Measurements from ENCODE around the gene ASAP2.

DNA sequence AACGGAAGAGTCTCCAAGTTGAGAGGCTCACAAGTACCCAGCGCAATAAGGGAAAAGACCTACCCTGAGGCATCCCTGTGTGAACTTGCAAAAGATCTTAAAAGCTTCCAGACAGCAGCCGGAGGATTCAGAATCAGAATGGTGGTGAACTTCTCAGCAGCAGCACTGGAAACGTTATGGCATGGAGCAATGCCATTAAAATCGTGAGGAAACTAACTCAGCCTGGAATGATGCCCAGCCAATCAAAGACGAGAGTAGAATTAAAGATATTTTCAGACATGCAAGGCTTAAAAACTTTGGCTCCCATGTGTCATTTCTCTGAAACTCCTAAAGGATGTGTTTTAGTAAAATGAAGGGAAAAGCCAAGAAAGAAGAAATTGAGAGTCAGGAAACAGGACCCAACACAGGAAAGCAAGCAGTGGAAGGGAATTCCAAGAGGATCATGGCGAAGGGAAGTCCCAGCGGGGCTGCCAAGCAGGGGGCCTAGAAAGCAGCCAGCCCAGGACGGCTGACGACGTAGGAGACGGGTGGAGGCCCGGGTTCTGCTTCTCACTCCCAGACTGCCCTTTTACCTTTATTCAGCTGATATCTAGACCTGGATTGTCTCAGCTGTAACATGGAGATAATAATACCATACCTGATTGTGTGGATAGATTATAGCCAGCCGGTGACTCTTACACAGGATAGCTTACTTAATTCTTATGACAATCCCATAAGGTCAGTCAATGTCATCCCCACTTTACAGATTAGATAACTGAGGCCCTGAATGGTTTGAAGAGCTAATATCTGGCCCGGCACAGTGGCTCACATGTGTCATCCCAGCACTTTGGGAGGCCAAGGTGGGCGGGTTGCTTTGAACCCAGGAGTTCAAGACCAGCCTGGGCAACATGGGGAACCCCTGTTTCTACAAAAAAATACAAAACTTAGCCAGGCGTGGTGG is 92.8 kb downstream of the ASAP2 start:
- no peak for TF ChIP-seq POLR2A (IDR thresholded peaks at IDR 0.05; ENCODE audit: low read depth, low read length)
- no peak for TF ChIP-seq POLR2AphosphoS5 (IDR thresholded peaks at IDR 0.05; ENCODE audit: low read depth, low read length)
